Testis (tissue), 2 donors: ENCODE measurements around the gene INTS13.

Source experiments
- POLR2A ChIP-seq: fragments of 450-650 bp; IDR thresholded peaks from one replicate; pipeline ENCODE4 v1.6.1; 2017; ENCODE audit warnings: antibody characterized with exemption, mild to moderate bottlenecking, moderate library complexity
- TF ChIP-seq, protein P1 (sequence below), 3 experiments: fragments of 450-650 bp in 2 of 3; fragments of 200-600 bp in 1 of 3; sonication (generic) in 1 of 3; IDR thresholded peaks; one replicate each; pipeline ENCODE4 v1.5.1; 2016 to 2019; ENCODE audit warnings: antibody characterized with exemption in 3 of 3, mild to moderate bottlenecking in 2 of 3, moderate library complexity in 1 of 3

DNA sequence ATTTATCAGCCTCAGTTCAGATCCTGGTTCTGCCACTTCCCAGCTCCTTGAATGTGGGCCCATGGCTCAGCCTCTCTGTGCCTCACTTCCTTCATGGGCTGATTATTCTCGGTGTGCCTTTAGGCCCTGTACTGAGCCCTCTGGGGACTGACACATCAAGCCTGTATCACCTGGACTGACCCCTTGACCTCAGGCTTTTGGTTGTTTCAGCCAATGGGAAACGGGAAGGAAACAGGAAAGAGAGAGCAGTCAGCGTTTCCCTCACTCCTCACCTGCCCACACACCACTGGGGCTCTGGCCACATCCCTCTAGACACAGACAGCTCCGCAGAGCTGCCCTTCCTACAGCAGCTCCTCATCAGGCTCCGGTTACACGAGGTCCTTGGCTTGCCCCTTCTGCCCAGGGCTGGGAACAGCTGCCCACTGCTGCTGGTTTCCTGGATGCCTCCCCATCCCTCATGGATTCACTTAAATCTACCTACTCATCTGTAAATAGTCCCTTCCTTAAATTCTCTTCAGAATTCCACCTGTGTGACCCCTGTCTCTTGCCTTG is 67.8 kb downstream of the INTS13 start:
- no peak for TF ChIP-seq POLR2A
- TF ChIP-seq, protein P1, sequence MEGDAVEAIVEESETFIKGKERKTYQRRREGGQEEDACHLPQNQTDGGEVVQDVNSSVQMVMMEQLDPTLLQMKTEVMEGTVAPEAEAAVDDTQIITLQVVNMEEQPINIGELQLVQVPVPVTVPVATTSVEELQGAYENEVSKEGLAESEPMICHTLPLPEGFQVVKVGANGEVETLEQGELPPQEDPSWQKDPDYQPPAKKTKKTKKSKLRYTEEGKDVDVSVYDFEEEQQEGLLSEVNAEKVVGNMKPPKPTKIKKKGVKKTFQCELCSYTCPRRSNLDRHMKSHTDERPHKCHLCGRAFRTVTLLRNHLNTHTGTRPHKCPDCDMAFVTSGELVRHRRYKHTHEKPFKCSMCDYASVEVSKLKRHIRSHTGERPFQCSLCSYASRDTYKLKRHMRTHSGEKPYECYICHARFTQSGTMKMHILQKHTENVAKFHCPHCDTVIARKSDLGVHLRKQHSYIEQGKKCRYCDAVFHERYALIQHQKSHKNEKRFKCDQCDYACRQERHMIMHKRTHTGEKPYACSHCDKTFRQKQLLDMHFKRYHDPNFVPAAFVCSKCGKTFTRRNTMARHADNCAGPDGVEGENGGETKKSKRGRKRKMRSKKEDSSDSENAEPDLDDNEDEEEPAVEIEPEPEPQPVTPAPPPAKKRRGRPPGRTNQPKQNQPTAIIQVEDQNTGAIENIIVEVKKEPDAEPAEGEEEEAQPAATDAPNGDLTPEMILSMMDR (IDR thresholded peaks at IDR 0.05) = no peak
